Neural progenitor cell (in vitro differentiated cells): ENCODE data around the gene BFSP1. TPM values are rescaled to one million over a fixed set of nuclear protein-coding genes. Genes with fewer than 3 reads are reported as not detected.

Experiments
- DNase-seq: peaks from one replicate; pipeline ENCODE4 v3.0.0-alpha.2; 2016; ENCODE audit warnings: low spot score
- H2AFZ ChIP-seq: fragments of 200-600 bp; sonication (generic); replicated peaks from 2 replicates; pipeline ENCODE4 v1.6.1; 2016; ENCODE audit warnings: antibody characterized with exemption
- H3F3A ChIP-seq: fragments of 200-600 bp; sonication (generic); 2 replicates; pipeline ENCODE4 v1.6.1; 2016; ENCODE audit warnings: antibody characterized with exemption, low read depth
- H3K27ac ChIP-seq: fragments of 200-600 bp; sonication (generic); 2 replicates; pipeline ENCODE4 v1.5.1; 2016; ENCODE audit warnings: mild to moderate bottlenecking
- H3K27me3 ChIP-seq: fragments of 200-600 bp; sonication (generic); 2 replicates; pipeline ENCODE4 v1.6.1; 2016; ENCODE audit warnings: mild to moderate bottlenecking, moderate library complexity
- H3K36me3 ChIP-seq: fragments of 200-600 bp; sonication (generic); 2 replicates; pipeline ENCODE4 v1.5.1; 2016
- H3K4me1 ChIP-seq: fragments of 200-600 bp; sonication (generic); 2 replicates; pipeline ENCODE4 v1.6.1; 2016; ENCODE audit warnings: mixed run types
- H3K4me2 ChIP-seq: fragments of 200-600 bp; sonication (generic); 2 replicates; pipeline ENCODE4 v1.6.1; 2016
- H3K4me3 ChIP-seq: fragments of 200-600 bp; sonication (generic); 2 replicates; pipeline ENCODE4 v1.5.1; 2016
- H3K79me2 ChIP-seq: fragments of 200-600 bp; sonication (generic); 2 replicates; pipeline ENCODE4 v1.6.1; 2016; ENCODE audit warnings: low read depth
- H3K9ac ChIP-seq: fragments of 200-600 bp; sonication (generic); 2 replicates; pipeline ENCODE4 v1.6.1; 2016
- H3K9me3 ChIP-seq: fragments of 200-600 bp; sonication (generic); 2 replicates; pipeline ENCODE4 v1.5.1; 2016; ENCODE audit warnings: low read depth
- H4K20me1 ChIP-seq: fragments of 200-600 bp; sonication (generic); 2 replicates; pipeline ENCODE4 v1.6.1; 2016; ENCODE audit warnings: low read depth
- H3K27ac Mint-ChIP-seq: 3 replicates; pipeline ENCODE4 v1.8.0; 2021; ENCODE audit warnings: mixed read lengths
- H3K27me3 Mint-ChIP-seq: 2 replicates; pipeline ENCODE4 v1.8.0; 2022; ENCODE audit warnings: low read depth, mild to moderate bottlenecking, inconsistent platforms, moderate library complexity, mixed read lengths; ENCODE audit not compliant: insufficient read depth
- H3K36me3 Mint-ChIP-seq: 3 replicates; pipeline ENCODE4 v1.8.0; 2021; ENCODE audit warnings: mixed read lengths
- H3K4me1 Mint-ChIP-seq: 3 replicates; pipeline ENCODE4 v1.8.0; 2021; ENCODE audit warnings: mixed read lengths
- H3K4me3 Mint-ChIP-seq: 3 replicates; pipeline ENCODE4 v1.8.0; 2021; ENCODE audit warnings: mild to moderate bottlenecking, moderate library complexity, mixed read lengths
- H3K9me3 Mint-ChIP-seq: 3 replicates; pipeline ENCODE4 v1.8.0; 2020; ENCODE audit warnings: mixed read lengths
- EZH2 ChIP-seq: fragments of 200-600 bp; sonication (generic); IDR thresholded peaks from 2 replicates; pipeline ENCODE4 v1.6.1; 2017; ENCODE audit warnings: antibody characterized with exemption, mild to moderate bottlenecking, moderate library complexity
- EZH2phosphoT487 ChIP-seq: fragments of 200-600 bp; sonication (generic); IDR thresholded peaks from 2 replicates; pipeline ENCODE4 v1.6.1; 2017; ENCODE audit warnings: antibody characterized with exemption
- total RNA-seq: library from RNA; depleted of rRNA; stranded (reverse); fragments of >200 nt; gene quantifications from 2 replicates; pipeline ENCODE4 v1.2.3, GENCODE V29; 2015; ENCODE audit warnings: low replicate concordance
- TF ChIP-seq, protein P1 (sequence below): fragments of 200-600 bp; sonication (generic); IDR thresholded peaks from 2 replicates; pipeline ENCODE4 v1.5.1; 2017; ENCODE audit warnings: antibody characterized with exemption, mild to moderate bottlenecking

BFSP1 gene
- total RNA-seq, 1 donor from 2014 or later = not detected

DNA sequence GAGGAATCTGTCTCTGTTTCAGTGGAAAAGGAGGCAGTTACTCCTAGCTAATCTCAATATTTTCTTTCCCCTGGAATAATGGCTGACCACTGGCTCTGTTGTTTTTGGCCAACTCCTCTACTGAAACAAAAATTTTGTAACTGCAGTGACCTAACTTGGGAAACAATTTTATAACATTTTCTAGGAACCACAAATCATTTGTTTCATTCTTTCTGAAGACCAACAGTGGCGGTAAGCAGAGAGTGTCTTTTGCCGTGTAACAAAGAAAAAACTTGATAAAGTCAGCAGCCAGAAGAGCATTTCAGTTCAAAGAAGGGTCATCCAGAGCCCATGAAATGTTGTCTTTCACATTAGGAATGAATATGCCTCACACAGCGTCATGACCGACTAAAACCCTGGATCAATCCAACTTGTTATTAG is 11.8 kb upstream of the BFSP1 start:
- H2AFZ ChIP-seq = no peak overlapping the region
- no peaks in the 10 kb centered on the region for H3K79me2 ChIP-seq
- no peaks in the 10 kb centered on the region for H3K36me3 ChIP-seq
- peaks cover 23% of the 10 kb centered on the region for H3K27me3 ChIP-seq
- no peak overlapping the region for H3K4me3 ChIP-seq
- H3K4me3 Mint-ChIP-seq = no peak overlapping the region
- H3F3A ChIP-seq = no peaks in the 10 kb centered on the region
- no peak for DNase-seq
- no peak overlapping the region for H3K27ac Mint-ChIP-seq
- no peaks in the 10 kb centered on the region for H4K20me1 ChIP-seq
- H3K9ac ChIP-seq = no peak overlapping the region
- H3K9me3 ChIP-seq = no peaks in the 10 kb centered on the region
- H3K4me2 ChIP-seq = no peak overlapping the region
- no peaks in the 10 kb centered on the region for H3K9me3 Mint-ChIP-seq
- H3K36me3 Mint-ChIP-seq = no peaks in the 10 kb centered on the region
- TF ChIP-seq, protein P1, sequence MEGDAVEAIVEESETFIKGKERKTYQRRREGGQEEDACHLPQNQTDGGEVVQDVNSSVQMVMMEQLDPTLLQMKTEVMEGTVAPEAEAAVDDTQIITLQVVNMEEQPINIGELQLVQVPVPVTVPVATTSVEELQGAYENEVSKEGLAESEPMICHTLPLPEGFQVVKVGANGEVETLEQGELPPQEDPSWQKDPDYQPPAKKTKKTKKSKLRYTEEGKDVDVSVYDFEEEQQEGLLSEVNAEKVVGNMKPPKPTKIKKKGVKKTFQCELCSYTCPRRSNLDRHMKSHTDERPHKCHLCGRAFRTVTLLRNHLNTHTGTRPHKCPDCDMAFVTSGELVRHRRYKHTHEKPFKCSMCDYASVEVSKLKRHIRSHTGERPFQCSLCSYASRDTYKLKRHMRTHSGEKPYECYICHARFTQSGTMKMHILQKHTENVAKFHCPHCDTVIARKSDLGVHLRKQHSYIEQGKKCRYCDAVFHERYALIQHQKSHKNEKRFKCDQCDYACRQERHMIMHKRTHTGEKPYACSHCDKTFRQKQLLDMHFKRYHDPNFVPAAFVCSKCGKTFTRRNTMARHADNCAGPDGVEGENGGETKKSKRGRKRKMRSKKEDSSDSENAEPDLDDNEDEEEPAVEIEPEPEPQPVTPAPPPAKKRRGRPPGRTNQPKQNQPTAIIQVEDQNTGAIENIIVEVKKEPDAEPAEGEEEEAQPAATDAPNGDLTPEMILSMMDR = no peak
- no peak for TF ChIP-seq EZH2phosphoT487
- TF ChIP-seq EZH2 = no peak
- peaks cover 2% of the 10 kb centered on the region for H3K4me1 Mint-ChIP-seq
- no peak overlapping the region for H3K27ac ChIP-seq
- peaks cover 11% of the 10 kb centered on the region for H3K27me3 Mint-ChIP-seq
- H3K4me1 ChIP-seq = no peaks in the 10 kb centered on the region

DNA sequence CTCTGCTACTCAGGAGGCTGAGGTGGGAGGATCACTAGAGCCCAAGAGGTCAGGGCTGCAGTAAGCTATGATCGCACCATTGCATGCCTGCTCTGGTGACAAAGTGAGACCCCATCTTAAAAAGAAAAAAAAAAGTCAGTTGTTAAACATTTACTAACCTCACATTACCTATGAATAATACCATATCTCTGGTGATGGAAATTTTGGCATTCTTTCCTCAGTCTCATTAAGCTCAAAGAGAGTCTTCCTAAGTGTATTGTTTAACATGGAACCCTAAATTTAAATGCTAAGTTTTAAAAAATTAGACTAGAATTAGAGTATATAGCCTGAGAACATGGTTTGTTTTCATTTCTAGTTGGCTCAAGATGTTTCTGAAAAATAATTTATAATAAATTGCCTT is 11.3 kb upstream of the BFSP1 start:
- Histone ChIP-seq H3K9ac (no peak overlapping the region), H2AFZ (no peak overlapping the region), H3K27me3 (peaks cover 28% of the 10 kb centered on the region), H3K79me2 (no peaks in the 10 kb centered on the region), H4K20me1 (no peaks in the 10 kb centered on the region), H3K27ac (no peak overlapping the region), H3K36me3 (no peaks in the 10 kb centered on the region), H3K4me3 (no peak overlapping the region), H3K4me1 (no peaks in the 10 kb centered on the region), H3K9me3 (no peaks in the 10 kb centered on the region), H3F3A (no peaks in the 10 kb centered on the region), H3K4me2 (no peak overlapping the region)
- no peaks in the 10 kb centered on the region for H3K36me3 Mint-ChIP-seq
- H3K4me1 Mint-ChIP-seq = peaks cover 2% of the 10 kb centered on the region
- H3K9me3 Mint-ChIP-seq = no peaks in the 10 kb centered on the region
- peaks cover 13% of the 10 kb centered on the region for H3K27me3 Mint-ChIP-seq
- TF ChIP-seq, protein P1 = no peak
- TF ChIP-seq EZH2 = no peak
- TF ChIP-seq EZH2phosphoT487 = no peak
- no peak for DNase-seq
- no peak overlapping the region for H3K4me3 Mint-ChIP-seq
- no peak overlapping the region for H3K27ac Mint-ChIP-seq

DNA sequence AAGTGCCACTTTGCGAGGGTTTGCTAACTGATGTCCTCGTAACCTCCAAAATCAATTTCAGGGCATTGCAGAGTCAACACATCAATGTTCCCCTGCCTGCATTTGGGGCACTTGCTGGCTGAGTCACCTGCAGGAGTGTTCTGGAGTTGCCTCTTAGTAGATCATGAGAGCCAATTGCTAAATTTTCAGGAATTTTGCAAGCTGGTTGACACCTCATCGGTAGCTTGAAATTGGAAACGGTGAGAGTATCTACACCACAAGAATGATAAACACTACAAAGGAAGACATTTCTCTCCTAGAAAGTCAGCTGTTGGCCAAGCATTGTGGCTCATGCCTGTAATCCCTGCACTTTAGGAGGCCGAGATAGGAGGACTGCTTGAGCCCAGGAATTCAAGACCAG is 10.8 kb upstream of the BFSP1 start:
- TF ChIP-seq, protein P1 = no peak
- TF ChIP-seq EZH2 (no peak), EZH2phosphoT487 (no peak)
- Histone ChIP-seq H3K36me3 (no peaks in the 10 kb centered on the region), H3K9ac (no peak overlapping the region), H3K4me3 (no peak overlapping the region), H2AFZ (no peak overlapping the region), H3K9me3 (no peaks in the 10 kb centered on the region), H3K4me2 (no peak overlapping the region), H3K27ac (no peak overlapping the region), H4K20me1 (no peaks in the 10 kb centered on the region), H3F3A (no peaks in the 10 kb centered on the region), H3K79me2 (no peaks in the 10 kb centered on the region), H3K27me3 (peaks cover 33% of the 10 kb centered on the region), H3K4me1 (no peaks in the 10 kb centered on the region)
- DNase-seq = no peak
- Mint-ChIP-seq H3K4me1 (peaks cover 5% of the 10 kb centered on the region), H3K4me3 (no peak overlapping the region), H3K36me3 (no peaks in the 10 kb centered on the region), H3K9me3 (no peaks in the 10 kb centered on the region), H3K27ac (no peak overlapping the region), H3K27me3 (peaks cover 15% of the 10 kb centered on the region)

DNA sequence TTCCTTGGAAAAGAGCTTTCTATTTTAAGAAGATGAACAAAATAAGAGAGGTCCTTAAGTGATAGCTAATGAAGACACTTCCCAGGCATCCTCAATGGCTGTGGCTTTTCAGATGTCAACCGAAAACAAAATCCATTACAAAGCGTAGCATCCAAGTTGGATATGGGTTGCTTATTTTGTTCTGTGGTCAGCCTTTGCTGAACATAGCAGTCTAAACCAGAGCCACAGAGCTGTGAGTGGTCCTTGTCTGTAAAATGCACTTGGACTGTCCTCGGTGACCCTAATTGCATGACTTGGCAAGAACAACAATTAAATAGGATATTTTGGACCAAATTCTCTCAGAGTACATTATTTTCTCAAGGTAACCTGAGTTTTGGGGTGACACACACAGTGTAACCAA is 10.4 kb upstream of the BFSP1 start:
- Histone ChIP-seq H3K27ac (no peak overlapping the region), H4K20me1 (no peaks in the 10 kb centered on the region), H3K9ac (no peak overlapping the region), H3K79me2 (no peaks in the 10 kb centered on the region), H3K9me3 (no peaks in the 10 kb centered on the region), H3K4me3 (no peak overlapping the region), H3K4me1 (no peaks in the 10 kb centered on the region), H2AFZ (no peak overlapping the region), H3K4me2 (no peak overlapping the region), H3F3A (no peaks in the 10 kb centered on the region), H3K36me3 (no peaks in the 10 kb centered on the region), H3K27me3 (peaks cover 35% of the 10 kb centered on the region)
- no peak for DNase-seq
- peaks cover 8% of the 10 kb centered on the region for H3K4me1 Mint-ChIP-seq
- H3K36me3 Mint-ChIP-seq = no peaks in the 10 kb centered on the region
- TF ChIP-seq EZH2phosphoT487 = no peak
- TF ChIP-seq EZH2 = no peak
- TF ChIP-seq, protein P1 = no peak
- H3K4me3 Mint-ChIP-seq = no peak overlapping the region
- no peaks in the 10 kb centered on the region for H3K9me3 Mint-ChIP-seq
- H3K27me3 Mint-ChIP-seq = peaks cover 18% of the 10 kb centered on the region
- H3K27ac Mint-ChIP-seq = no peak overlapping the region
